Left lung (tissue), 10 donors: Measurements from ENCODE around the gene BMS1. TPM values are rescaled to one million over a fixed set of nuclear protein-coding genes. Genes with fewer than 3 reads are reported as not detected.
"Not testable (repeated sequence)": the region's sequence is repeated elsewhere in the genome, so short reads cannot be mapped to it uniquely, and the experiment has no call there.

Experiments used
- ATAC-seq: fragments of 200-7000 bp; cut with Tn5 transposase; one replicate; pipeline ENCODE4 v1.9.1; 2020; ENCODE audit warnings: moderate library complexity
- DNase-seq, 4 donors: peaks; one replicate each; pipeline ENCODE4 v3.0.0-alpha.2; 2013 to 2020
- H3K27ac ChIP-seq, 2 donors: fragments of 200-600 bp; sonication (generic) in 1 of 2; one replicate each; pipeline versions ENCODE4 v1.5.0 to v1.8.0; 2020 to 2021
- H3K27me3 ChIP-seq, 2 donors: fragments of 200-600 bp; sonication (generic) in 1 of 2; one replicate each; pipeline versions ENCODE4 v1.5.0 to v1.8.0; 2020 to 2021
- H3K36me3 ChIP-seq, 2 donors: fragments of 200-600 bp; sonication (generic) in 1 of 2; one replicate each; pipeline versions ENCODE4 v1.5.0 to v1.8.0; 2020 to 2021
- H3K4me1 ChIP-seq, 2 donors: fragments of 200-600 bp; one replicate each; pipeline ENCODE4 v1.8.0; 2021
- H3K4me3 ChIP-seq, 2 donors: fragments of 200-600 bp; sonication (generic) in 1 of 2; one replicate each; pipeline versions ENCODE4 v1.5.0 to v1.8.0; 2020 to 2021; ENCODE audit warnings: mild to moderate bottlenecking in 1 of 2
- H3K9me3 ChIP-seq, 2 donors: fragments of 200-600 bp; sonication (generic) in 1 of 2; one replicate each; pipeline versions ENCODE4 v1.5.0 to v1.8.0; 2020 to 2021
- CTCF ChIP-seq, 2 donors: fragments of 200-600 bp; sonication (generic) in 1 of 2; IDR thresholded peaks; one replicate each; pipeline versions ENCODE4 v1.5.0 to v1.8.0; 2021; ENCODE audit warnings: antibody characterized with exemption in 2 of 2
- intact Hi-C, 2 donors: fragments of 100-400 bp; cut with DNase I; formaldehyde crosslinking; loops; one replicate each; pipeline versions ENCODE4 v1.11.2 to v1.14.2; 2022
- polyA plus RNA-seq, 6 donors: library from polyadenylated mRNA; unstranded; fragments of 120-200 nt; gene quantifications; one replicate each; pipeline ENCODE4 v1.2.1, GENCODE V29; 2013; ENCODE audit not compliant: insufficient read length in 6 of 6
- total RNA-seq, 2 donors: library from RNA; stranded (reverse); fragmentation: NEBNext Ultra II Directional; extraction: Animal tissue kit (Norgen Biotek cat#: 25700); gene quantifications; one replicate each; pipeline ENCODE4 v1.2.1, GENCODE V29; 2021
- donor health status: DM: no; HTN: yes; CAD: no.
- donor health status: DM: no; HTN: no; CAD: no.

BMS1 gene
- total and polyA plus RNA-seq, 8 donors, result 11.1 to 23.7 (median 21.9) TPM

DNA sequence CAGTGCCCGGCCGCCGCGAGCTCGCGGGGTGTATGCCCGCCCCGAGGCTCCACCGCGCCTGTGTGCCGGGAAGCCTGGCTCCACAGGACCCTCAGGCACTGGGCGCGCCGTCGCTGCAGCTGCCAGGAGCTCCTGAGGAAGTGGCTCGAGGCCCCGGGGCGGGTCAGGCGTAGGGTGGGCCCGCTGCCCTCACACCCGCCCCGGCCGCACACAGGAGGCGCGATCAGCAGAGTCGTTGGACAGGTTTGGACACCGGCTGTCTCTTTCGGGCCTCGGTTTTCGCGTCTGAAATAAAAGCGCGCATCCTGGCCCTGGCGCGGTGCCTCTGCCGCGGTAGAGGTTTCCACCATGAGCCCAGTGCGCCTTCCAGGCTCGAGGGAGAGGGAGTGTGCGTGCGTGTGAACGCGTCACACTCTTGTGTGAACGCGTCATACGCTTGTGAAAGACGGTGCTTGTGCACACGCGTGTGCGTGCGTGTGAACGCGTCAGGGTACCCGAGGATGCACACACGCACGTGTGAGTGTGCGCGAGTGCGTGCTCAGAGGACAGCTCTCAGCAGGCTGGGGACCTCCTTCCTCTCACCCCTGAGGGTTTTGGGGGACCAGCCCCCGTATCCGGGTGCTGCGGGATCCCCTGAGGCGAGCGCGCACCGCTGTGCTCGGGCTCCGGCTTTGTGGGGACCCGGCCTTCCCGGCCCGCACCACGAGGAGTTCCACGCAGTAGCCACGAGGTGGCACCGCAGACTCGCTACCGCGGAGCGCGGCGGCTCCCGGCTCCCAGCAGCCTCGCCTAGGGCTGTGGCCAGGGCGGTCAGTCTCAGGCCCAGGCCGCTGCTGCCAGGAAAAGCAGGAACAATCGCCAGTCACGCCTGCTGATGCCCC is 83.8 kb downstream of the BMS1 start:
- H3K9me3 ChIP-seq, result no peaks in the 10 kb centered on the region
- intact Hi-C loops, result no loop called here
- H3K4me1 ChIP-seq, result peaks cover 0 to 21% of the 10 kb centered on the region in 2 donors
- H3K4me3 ChIP-seq, result peak overlapping the region in 1 of 2 donors; percentile 21
- H3K36me3 ChIP-seq, result no peaks in the 10 kb centered on the region
- DNase-seq (peak; percentile 56 to 95 (median 82)), ATAC-seq (peak; percentile 100)
- TF ChIP-seq CTCF (IDR thresholded peaks at IDR 0.05), result peak; percentile 83 to 86
- no peak overlapping the region for H3K27ac ChIP-seq
- peaks cover 19 to 49% of the 10 kb centered on the region in 2 donors for H3K27me3 ChIP-seq

DNA sequence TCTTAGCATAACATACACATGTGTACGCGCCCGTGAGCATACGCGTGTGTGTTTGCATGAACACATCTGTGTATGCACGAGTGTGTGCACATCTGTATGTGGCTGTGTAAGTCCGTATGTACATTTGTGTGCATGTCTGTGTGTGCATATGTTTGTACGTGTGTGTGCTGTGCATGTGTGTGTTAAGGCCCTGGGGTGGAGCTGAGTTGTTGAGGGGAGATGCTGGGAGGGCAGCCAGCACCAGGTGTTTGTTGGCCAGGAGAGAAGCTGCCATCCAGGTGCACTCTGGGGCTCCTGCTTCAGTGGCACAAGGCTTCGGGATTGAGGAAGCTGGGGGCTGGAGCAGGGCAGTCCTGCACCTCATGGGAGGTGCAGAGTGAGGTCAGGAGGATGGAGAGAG is 85.0 kb downstream of the BMS1 start:
- Histone ChIP-seq H3K4me3 (no peak overlapping the region), H3K36me3 (no peaks in the 10 kb centered on the region), H3K27me3 (peaks cover 19 to 40% of the 10 kb centered on the region in 2 donors), H3K4me1 (peaks cover 0 to 23% of the 10 kb centered on the region in 2 donors), H3K27ac (no peak overlapping the region), H3K9me3 (no peaks in the 10 kb centered on the region)
- DNase-seq (no peak), ATAC-seq (no peak)
- intact Hi-C loops, result no loop called here
- TF ChIP-seq CTCF (IDR thresholded peaks at IDR 0.05), result no peak

GRCh38 chr10:42868530-42868929 is 85.9 kb downstream of the BMS1 start:
- no peak overlapping the region for H3K4me3 ChIP-seq
- no peak for TF ChIP-seq CTCF (IDR thresholded peaks at IDR 0.05)
- DNase-seq (peak in 1 of 4 donors; percentile 45), ATAC-seq (no peak)
- H3K9me3 ChIP-seq, result no peaks in the 10 kb centered on the region
- peaks cover 0 to 23% of the 10 kb centered on the region in 2 donors for H3K4me1 ChIP-seq
- no peak overlapping the region for H3K27ac ChIP-seq
- peaks cover 19 to 32% of the 10 kb centered on the region in 2 donors for H3K27me3 ChIP-seq
- intact Hi-C loops, result no loop called here
- H3K36me3 ChIP-seq, result no peaks in the 10 kb centered on the region

GRCh38 chr10:42869977-42870350 is 87.4 kb downstream of the BMS1 start:
- intact Hi-C loops, result loop anchor here in 1 of 2 donors (5.0 kb wide), 1 partner anchor 232 kb away; no protein-coding TSS in a partner anchor
- H3K9me3 ChIP-seq, result no peaks in the 10 kb centered on the region
- no peak overlapping the region for H3K27ac ChIP-seq
- DNase-seq, result peak in 1 of 4 donors; percentile 48
- ATAC-seq, result no peak
- peaks cover 16 to 19% of the 10 kb centered on the region in 2 donors for H3K27me3 ChIP-seq
- peaks cover 0 to 23% of the 10 kb centered on the region in 2 donors for H3K4me1 ChIP-seq
- no peaks in the 10 kb centered on the region for H3K36me3 ChIP-seq
- no peak for TF ChIP-seq CTCF (IDR thresholded peaks at IDR 0.05)
- no peak overlapping the region for H3K4me3 ChIP-seq

- not testable (repeated sequence) for H3K27me3 ChIP-seq, H3K4me3 ChIP-seq, ATAC-seq, H3K36me3 ChIP-seq, H3K27ac ChIP-seq, H3K9me3 ChIP-seq
- peak in 3 of 4 donors; percentile 27 to 69 (median 53) for DNase-seq
- H3K4me1 ChIP-seq, result peaks cover 0 to 20% of the 10 kb centered on the region in 2 donors
- intact Hi-C loops, result loop anchor here in 1 of 2 donors (5.0 kb wide), 1 partner anchor 231 kb away; no protein-coding TSS in a partner anchor
Observed at GRCh38 chr10:42871138-42871641, 88.6 kb downstream of the BMS1 start.
